Measurements from ENCODE around the gene CERS1.

Gene CERS1

GRCh38 chr19:18857223-18857622 is 38.7 kb downstream of the CERS1 start:
- Histone ChIP-seq H3K36me3 (ENCODE audit: insufficient read depth, low read depth, low read length) (peaks cover 99% of the 10 kb centered on the region), H3K27me3 (ENCODE audit: insufficient read depth, low read length) (no peaks in the 10 kb centered on the region), H3K9me3 (ENCODE audit: insufficient read depth, low read depth, low read length) (no peaks in the 10 kb centered on the region), H3K9ac (ENCODE audit: low read depth, low read length) (no peak overlapping the region), H3K4me3 (ENCODE audit: low read length) (no peak overlapping the region), H3K27ac (ENCODE audit: low read length) (no peak overlapping the region), H3K4me1 (ENCODE audit: insufficient read depth, low read length) (no peaks in the 10 kb centered on the region)

GRCh38 chr19:18856385-18857126 is 39.4 kb downstream of the CERS1 start:
- H3K9ac ChIP-seq (ENCODE audit: low read depth, low read length), result no peak overlapping the region
- no peak overlapping the region for H3K27ac ChIP-seq (ENCODE audit: low read length)
- no peaks in the 10 kb centered on the region for H3K9me3 ChIP-seq (ENCODE audit: insufficient read depth, low read depth, low read length)
- H3K4me3 ChIP-seq (ENCODE audit: low read length), result no peak overlapping the region
- H3K27me3 ChIP-seq (ENCODE audit: insufficient read depth, low read length), result no peaks in the 10 kb centered on the region
- H3K4me1 ChIP-seq (ENCODE audit: insufficient read depth, low read length), result no peaks in the 10 kb centered on the region
- peaks cover 99% of the 10 kb centered on the region for H3K36me3 ChIP-seq (ENCODE audit: insufficient read depth, low read depth, low read length)

GRCh38 chr19:18855647-18856384 is 40.1 kb downstream of the CERS1 start:
- Histone ChIP-seq H3K27me3 (ENCODE audit: insufficient read depth, low read length) (no peaks in the 10 kb centered on the region), H3K36me3 (ENCODE audit: insufficient read depth, low read depth, low read length) (peaks cover 99% of the 10 kb centered on the region), H3K9me3 (ENCODE audit: insufficient read depth, low read depth, low read length) (no peaks in the 10 kb centered on the region), H3K4me3 (ENCODE audit: low read length) (no peak overlapping the region), H3K4me1 (ENCODE audit: insufficient read depth, low read length) (no peaks in the 10 kb centered on the region), H3K27ac (ENCODE audit: low read length) (no peak overlapping the region), H3K9ac (ENCODE audit: low read depth, low read length) (no peak overlapping the region)

GRCh38 chr19:18854982-18855381 is 41.0 kb downstream of the CERS1 start:
- peaks cover 99% of the 10 kb centered on the region for H3K36me3 ChIP-seq (ENCODE audit: insufficient read depth, low read depth, low read length)
- no peak overlapping the region for H3K9ac ChIP-seq (ENCODE audit: low read depth, low read length)
- H3K27me3 ChIP-seq (ENCODE audit: insufficient read depth, low read length), result no peaks in the 10 kb centered on the region
- H3K27ac ChIP-seq (ENCODE audit: low read length), result no peak overlapping the region
- H3K4me3 ChIP-seq (ENCODE audit: low read length), result no peak overlapping the region
- no peaks in the 10 kb centered on the region for H3K4me1 ChIP-seq (ENCODE audit: insufficient read depth, low read length)
- no peaks in the 10 kb centered on the region for H3K9me3 ChIP-seq (ENCODE audit: insufficient read depth, low read depth, low read length)

GRCh38 chr19:18853755-18854427 is 42.1 kb downstream of the CERS1 start:
- no peak overlapping the region for H3K4me3 ChIP-seq (ENCODE audit: low read length)
- H3K4me1 ChIP-seq (ENCODE audit: insufficient read depth, low read length), result no peaks in the 10 kb centered on the region
- no peak overlapping the region for H3K9ac ChIP-seq (ENCODE audit: low read depth, low read length)
- no peak overlapping the region for H3K27ac ChIP-seq (ENCODE audit: low read length)
- peaks cover 99% of the 10 kb centered on the region for H3K36me3 ChIP-seq (ENCODE audit: insufficient read depth, low read depth, low read length)
- H3K9me3 ChIP-seq (ENCODE audit: insufficient read depth, low read depth, low read length), result no peaks in the 10 kb centered on the region
- H3K27me3 ChIP-seq (ENCODE audit: insufficient read depth, low read length), result no peaks in the 10 kb centered on the region

- Histone ChIP-seq H3K9ac (ENCODE audit: low read depth, low read length) (no peak overlapping the region), H3K27me3 (ENCODE audit: insufficient read depth, low read length) (no peaks in the 10 kb centered on the region), H3K36me3 (ENCODE audit: insufficient read depth, low read depth, low read length) (peaks cover 99% of the 10 kb centered on the region), H3K4me3 (ENCODE audit: low read length) (no peak overlapping the region), H3K27ac (ENCODE audit: low read length) (no peak overlapping the region), H3K4me1 (ENCODE audit: insufficient read depth, low read length) (no peaks in the 10 kb centered on the region), H3K9me3 (ENCODE audit: insufficient read depth, low read depth, low read length) (no peaks in the 10 kb centered on the region)
Observed at GRCh38 chr19:18852648-18853047, 43.3 kb downstream of the CERS1 start.

- Histone ChIP-seq H3K9ac (ENCODE audit: low read depth, low read length) (no peak overlapping the region), H3K4me1 (ENCODE audit: insufficient read depth, low read length) (no peaks in the 10 kb centered on the region), H3K27ac (ENCODE audit: low read length) (no peak overlapping the region), H3K36me3 (ENCODE audit: insufficient read depth, low read depth, low read length) (peaks cover 93% of the 10 kb centered on the region), H3K27me3 (ENCODE audit: insufficient read depth, low read length) (no peaks in the 10 kb centered on the region), H3K4me3 (ENCODE audit: low read length) (no peak overlapping the region), H3K9me3 (ENCODE audit: insufficient read depth, low read depth, low read length) (no peaks in the 10 kb centered on the region)
Observed at GRCh38 chr19:18851673-18852325, 44.2 kb downstream of the CERS1 start.

GRCh38 chr19:18850471-18851375 is 45.2 kb downstream of the CERS1 start:
- Histone ChIP-seq H3K4me1 (ENCODE audit: insufficient read depth, low read length) (no peaks in the 10 kb centered on the region), H3K36me3 (ENCODE audit: insufficient read depth, low read depth, low read length) (peaks cover 82% of the 10 kb centered on the region), H3K9ac (ENCODE audit: low read depth, low read length) (no peak overlapping the region)

GRCh38 chr19:18849838-18850400 is 46.0 kb downstream of the CERS1 start:
- peaks cover 74% of the 10 kb centered on the region for H3K36me3 ChIP-seq (ENCODE audit: insufficient read depth, low read depth, low read length)
- no peaks in the 10 kb centered on the region for H3K4me1 ChIP-seq (ENCODE audit: insufficient read depth, low read length)
- H3K27me3 ChIP-seq (ENCODE audit: insufficient read depth, low read length), result no peaks in the 10 kb centered on the region
- H3K9me3 ChIP-seq (ENCODE audit: insufficient read depth, low read depth, low read length), result no peaks in the 10 kb centered on the region
- no peak overlapping the region for H3K4me3 ChIP-seq (ENCODE audit: low read length)
- H3K9ac ChIP-seq (ENCODE audit: low read depth, low read length), result no peak overlapping the region; the same call in 1 of the 2 replicates
- H3K27ac ChIP-seq (ENCODE audit: low read length), result no peak overlapping the region

More at GRCh38 chr19:18850471-18851375, 45.2 kb downstream of the CERS1 start:
- Histone ChIP-seq H3K4me3 (ENCODE audit: low read length) (no peak overlapping the region), H3K27ac (ENCODE audit: low read length) (no peak overlapping the region), H3K9me3 (ENCODE audit: insufficient read depth, low read depth, low read length) (no peaks in the 10 kb centered on the region), H3K27me3 (ENCODE audit: insufficient read depth, low read length) (no peaks in the 10 kb centered on the region)

- peaks cover 65% of the 10 kb centered on the region for H3K36me3 ChIP-seq (ENCODE audit: insufficient read depth, low read depth, low read length)
- no peaks in the 10 kb centered on the region for H3K4me1 ChIP-seq (ENCODE audit: insufficient read depth, low read length)
- no peaks in the 10 kb centered on the region for H3K9me3 ChIP-seq (ENCODE audit: insufficient read depth, low read depth, low read length)
- H3K9ac ChIP-seq (ENCODE audit: low read depth, low read length), result no peak overlapping the region
- no peak overlapping the region for H3K27ac ChIP-seq (ENCODE audit: low read length)
- H3K4me3 ChIP-seq (ENCODE audit: low read length), result no peak overlapping the region
- no peaks in the 10 kb centered on the region for H3K27me3 ChIP-seq (ENCODE audit: insufficient read depth, low read length)
Observed at GRCh38 chr19:18848878-18849661, 46.9 kb downstream of the CERS1 start.

Measured in iPS-20b (cell line).